Mononuclear cell (primary cell): Measurements from ENCODE around the gene FAM110C. TPM values are rescaled to one million over a fixed set of nuclear protein-coding genes. Genes with fewer than 3 reads are reported as not detected.
A peak's percentile ranks its signal among the peaks of the same experiment; 100 is the strongest.
"Not testable (repeated sequence)": the region's sequence is repeated elsewhere in the genome, so short reads cannot be mapped to it uniquely, and the experiment has no call there.

Experiments
- H3K27me3 ChIP-seq: 2 replicates; pipeline ENCODE4 v1.6.0; 2011; ENCODE audit warnings: low read length, control low read depth; ENCODE audit not compliant: insufficient read depth
- H3K4me1 ChIP-seq: 2 replicates; pipeline ENCODE4 v1.5.1; 2011; ENCODE audit warnings: mild to moderate bottlenecking, low read length, control low read depth; ENCODE audit not compliant: insufficient read depth
- H3K4me3 ChIP-seq: 2 replicates; pipeline ENCODE4 v1.5.1; 2011; ENCODE audit warnings: mild to moderate bottlenecking, low read length, moderate library complexity
- H3K9me3 ChIP-seq: 2 replicates; pipeline ENCODE4 v1.5.1; 2011; ENCODE audit warnings: low read depth, mild to moderate bottlenecking, control low read depth, low read length
- total RNA-seq: library from RNA; depleted of rRNA; stranded (reverse); fragments of >200 nt; gene quantifications from one replicate; pipeline ENCODE4 v1.2.3, GENCODE V29; 2012

The FAM110C gene, protein sequence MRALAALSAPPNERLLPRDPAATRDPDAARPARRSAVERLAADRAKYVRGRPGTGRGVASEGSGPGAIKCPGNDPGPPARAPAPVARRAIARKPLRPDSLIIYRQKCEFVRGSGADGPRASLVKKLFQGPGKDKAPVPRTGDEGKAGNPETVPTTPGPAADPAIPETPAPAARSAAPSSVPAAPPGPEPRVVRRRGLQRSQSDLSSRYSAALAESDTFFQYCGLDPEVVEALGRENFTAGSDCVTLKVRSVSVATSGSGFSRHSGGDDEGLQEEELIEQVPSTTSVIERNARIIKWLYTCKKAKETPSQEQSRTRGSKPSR
- 0.52 TPM for total RNA-seq

DNA sequence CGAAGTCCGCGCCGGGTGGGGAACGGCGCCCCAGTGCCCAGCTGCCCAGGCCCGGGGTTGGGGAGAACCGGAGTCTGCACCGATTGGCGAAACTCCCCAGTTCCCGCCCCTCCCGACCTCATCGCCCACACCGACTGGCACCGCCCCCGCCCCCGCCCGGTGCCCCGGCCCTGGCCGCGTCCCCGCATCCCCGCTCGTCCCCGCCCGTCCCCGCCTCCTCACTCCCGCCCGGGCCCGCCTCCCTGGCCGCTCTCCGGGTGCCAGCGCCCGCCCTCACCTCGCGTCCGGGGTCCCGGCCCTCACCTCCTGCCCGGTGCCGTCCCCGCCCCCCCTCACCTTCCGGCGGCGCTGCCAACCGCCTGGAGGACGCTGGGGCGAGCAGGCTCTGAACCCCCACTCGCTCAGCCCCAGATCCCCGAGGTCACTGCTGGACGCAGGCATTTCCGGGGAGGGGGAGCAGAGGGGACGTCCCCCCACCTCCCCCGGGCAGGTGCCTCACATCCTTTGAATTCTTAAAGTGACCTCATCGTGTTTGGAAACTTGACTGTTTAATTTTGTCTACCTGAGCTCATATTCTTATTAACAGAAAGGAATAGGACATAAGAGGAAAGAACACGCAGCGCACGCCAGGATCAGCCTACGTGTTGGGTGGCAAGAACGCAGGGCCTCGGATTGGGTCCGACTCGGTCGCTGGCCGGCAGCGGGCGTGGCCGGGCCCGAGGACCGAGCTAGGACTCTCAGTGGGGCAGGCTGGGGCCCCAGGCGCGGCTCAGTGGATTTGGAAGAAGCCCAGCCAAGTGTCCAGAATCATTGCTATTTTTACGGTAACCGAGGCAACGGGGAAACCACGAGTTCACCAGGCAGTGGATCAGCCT is at the start of gene FAM110C:
TSS of gene FAM110C (minus strand) at position 35 of the 875 bp plus-strand sequence. CDS start 120 bp downstream, outside the sequence.
- Histone ChIP-seq H3K4me1 (peaks cover 15% of the 10 kb centered on the region), H3K9me3 (no peaks in the 10 kb centered on the region), H3K4me3 (peak within 1 kb of the TSS; percentile 30), H3K27me3 (peaks cover 41% of the 10 kb centered on the region)

GRCh38 chr2:92326-92725 is 46.0 kb upstream of the FAM110C start:
- Histone ChIP-seq H3K4me3 (no peak overlapping the region), H3K9me3 (no peaks in the 10 kb centered on the region), H3K4me1 (no peaks in the 10 kb centered on the region), H3K27me3 (no peaks in the 10 kb centered on the region)

- no peak overlapping the region for H3K4me3 ChIP-seq
- no peaks in the 10 kb centered on the region for H3K4me1 ChIP-seq
- no peaks in the 10 kb centered on the region for H3K9me3 ChIP-seq
- no peaks in the 10 kb centered on the region for H3K27me3 ChIP-seq
These were observed 44.5 kb upstream of the FAM110C start for GRCh38 chr2:90645-91312.

- Histone ChIP-seq H3K4me1 (no peaks in the 10 kb centered on the region), H3K27me3 (no peaks in the 10 kb centered on the region), H3K9me3 (no peaks in the 10 kb centered on the region), H3K4me3 (no peak overlapping the region)
These were observed 39.5 kb upstream of the FAM110C start for GRCh38 chr2:85761-86160.

DNA sequence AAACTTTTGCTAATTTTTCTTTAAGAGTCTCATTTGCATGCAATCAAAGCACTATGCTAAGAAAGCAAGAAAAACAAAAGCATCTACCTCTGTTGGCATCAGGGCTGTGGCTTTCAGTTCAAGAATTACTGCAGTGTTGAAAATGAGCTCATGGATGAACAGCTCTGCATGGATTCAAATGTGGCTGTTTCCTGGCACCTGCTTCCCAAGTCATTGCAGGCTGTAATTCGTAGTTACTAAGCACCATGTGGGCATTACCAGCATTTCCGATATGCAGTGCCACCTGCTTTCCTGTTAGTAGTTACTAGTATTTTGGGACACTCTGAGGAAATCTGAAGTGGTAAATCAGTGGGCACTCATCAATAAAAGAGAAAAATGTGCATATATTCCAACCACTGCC is 37.8 kb upstream of the FAM110C start:
- Histone ChIP-seq H3K27me3 (no peaks in the 10 kb centered on the region), H3K4me1 (no peaks in the 10 kb centered on the region), H3K9me3 (no peaks in the 10 kb centered on the region), H3K4me3 (no peak overlapping the region)

DNA sequence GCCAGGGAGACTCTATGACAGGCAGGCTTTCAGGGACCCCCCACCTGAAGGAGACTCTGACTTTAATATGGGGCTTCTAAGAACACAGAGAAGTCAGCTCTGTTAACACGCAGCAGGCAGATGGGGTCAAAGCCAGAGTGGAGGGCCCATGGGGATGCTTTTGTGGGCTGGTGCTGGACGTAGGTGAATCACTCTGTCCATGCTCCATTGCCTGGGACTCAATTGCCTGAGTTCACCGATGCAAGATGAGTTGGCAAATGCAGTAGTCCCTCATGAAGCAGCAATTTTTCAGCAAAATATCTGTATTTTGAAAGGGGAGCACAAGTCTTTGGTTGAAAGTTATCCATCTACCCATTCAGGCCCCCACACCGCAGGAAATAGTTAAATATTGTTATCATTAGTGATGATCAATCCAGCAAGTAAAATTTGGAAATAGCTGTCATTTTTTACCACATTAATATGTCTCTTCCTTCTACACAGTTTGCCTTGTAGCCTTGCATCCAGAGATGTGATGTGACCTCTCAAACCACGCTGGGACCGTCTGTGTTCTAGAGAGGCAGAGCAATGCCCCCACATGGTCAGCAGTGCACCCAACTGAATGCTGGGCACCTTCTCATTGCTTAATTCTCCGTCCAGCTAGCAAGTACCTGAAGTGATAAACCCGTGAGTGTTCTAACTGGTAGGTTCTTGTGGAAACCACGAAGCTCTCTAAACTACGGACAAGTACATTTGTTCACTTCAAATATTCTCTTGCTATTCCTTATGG is 34.8 kb upstream of the FAM110C start:
- H3K4me3 ChIP-seq: no peak overlapping the region
- H3K27me3 ChIP-seq: no peaks in the 10 kb centered on the region
- no peaks in the 10 kb centered on the region for H3K9me3 ChIP-seq
- H3K4me1 ChIP-seq: no peaks in the 10 kb centered on the region

GRCh38 chr2:80378-80777 is 34.1 kb upstream of the FAM110C start:
- no peaks in the 10 kb centered on the region for H3K9me3 ChIP-seq
- H3K4me1 ChIP-seq: no peaks in the 10 kb centered on the region
- no peak overlapping the region for H3K4me3 ChIP-seq
- no peaks in the 10 kb centered on the region for H3K27me3 ChIP-seq

DNA sequence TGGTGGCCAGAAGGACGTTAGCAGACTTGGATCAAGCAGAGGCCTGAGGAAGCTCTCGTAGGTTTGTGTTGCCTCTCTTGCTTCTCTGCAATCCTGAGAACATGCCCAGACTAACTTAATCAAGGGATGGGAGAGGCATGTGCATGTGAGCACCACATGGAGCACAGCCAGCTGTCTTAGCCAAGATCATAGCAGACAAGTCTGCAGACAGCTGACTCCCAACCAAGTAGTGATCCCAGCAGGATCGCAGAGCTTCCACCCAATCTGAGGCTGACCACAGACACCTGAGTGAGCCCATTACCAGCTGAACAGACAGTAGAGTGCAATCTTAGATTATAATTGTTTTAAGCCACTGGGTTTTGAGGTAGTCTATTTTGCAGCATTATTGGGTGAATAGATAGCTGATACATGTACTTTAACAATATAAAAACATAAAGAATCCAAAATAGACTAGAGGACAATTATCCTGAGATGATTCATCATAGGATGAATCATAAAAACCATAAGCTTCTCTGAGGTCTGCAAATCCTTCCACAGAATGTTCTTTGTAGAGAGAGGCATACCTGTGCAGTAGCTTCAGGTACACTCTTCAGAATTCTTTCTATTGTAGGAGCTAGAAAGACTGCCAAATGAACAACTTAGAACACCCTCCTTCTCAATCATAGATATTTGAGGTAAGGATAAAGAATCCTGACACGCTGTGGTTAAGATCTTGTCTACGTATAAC is 25.2 kb upstream of the FAM110C start:
- no peaks in the 10 kb centered on the region for H3K27me3 ChIP-seq
- H3K9me3 ChIP-seq: no peaks in the 10 kb centered on the region
- no peak overlapping the region for H3K4me3 ChIP-seq
- no peaks in the 10 kb centered on the region for H3K4me1 ChIP-seq

GRCh38 chr2:69366-70344 is 23.4 kb upstream of the FAM110C start:
- Histone ChIP-seq H3K4me3 (no peak overlapping the region), H3K9me3 (no peaks in the 10 kb centered on the region), H3K4me1 (no peaks in the 10 kb centered on the region)

DNA sequence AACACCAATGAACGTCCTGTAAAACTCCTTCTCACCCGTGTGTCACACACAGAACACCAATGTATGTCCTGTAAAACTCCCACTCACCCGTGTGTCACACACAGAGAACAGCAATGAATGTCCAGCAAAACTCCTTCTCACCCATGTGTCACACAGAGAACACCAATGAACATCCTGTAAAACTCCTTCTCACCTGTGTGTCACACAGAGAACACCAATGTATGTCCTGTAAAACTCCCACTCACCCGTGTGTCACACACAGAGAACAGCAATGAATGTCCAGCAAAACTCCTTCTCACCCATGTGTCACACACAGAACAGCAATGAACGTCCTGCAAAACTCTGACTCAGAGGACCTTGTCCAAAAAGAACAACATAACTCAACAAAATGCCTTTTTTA is 22.3 kb upstream of the FAM110C start:
- not testable (repeated sequence) for H3K4me3 ChIP-seq, H3K27me3 ChIP-seq, H3K4me1 ChIP-seq

More at GRCh38 chr2:69366-70344, 23.4 kb upstream of the FAM110C start:
- H3K27me3 ChIP-seq: no peaks in the 10 kb centered on the region

GRCh38 chr2:66853-67252 is 20.5 kb upstream of the FAM110C start:
- H3K4me3 ChIP-seq: no peak overlapping the region
- H3K27me3 ChIP-seq: no peaks in the 10 kb centered on the region
- no peaks in the 10 kb centered on the region for H3K4me1 ChIP-seq
- no peaks in the 10 kb centered on the region for H3K9me3 ChIP-seq

More for the DNA sequence above, 22.3 kb upstream of the FAM110C start:
- not testable (repeated sequence) for H3K9me3 ChIP-seq

DNA sequence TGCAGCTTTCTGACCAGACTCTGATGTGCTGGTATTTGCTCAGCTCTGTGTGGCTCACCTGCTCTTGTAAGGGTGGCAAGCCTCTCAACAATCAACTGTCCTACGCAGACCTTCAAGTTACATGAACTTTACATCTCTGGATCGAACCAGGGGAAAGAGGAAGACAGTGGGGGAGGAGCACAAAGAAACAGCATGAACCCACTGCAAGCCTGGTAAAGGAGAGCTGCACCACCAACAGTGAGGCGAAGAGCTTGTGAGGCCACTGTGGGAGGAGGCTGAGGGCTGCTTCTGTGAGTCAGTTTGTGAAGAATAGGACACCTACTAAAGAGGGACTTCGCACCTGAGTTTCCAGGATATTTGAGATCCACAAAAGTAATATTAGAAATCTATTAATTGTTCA is 18.8 kb upstream of the FAM110C start:
- no peak overlapping the region for H3K4me3 ChIP-seq
- peaks cover 2% of the 10 kb centered on the region for H3K27me3 ChIP-seq
- H3K9me3 ChIP-seq: no peaks in the 10 kb centered on the region

More for the DNA sequence above, 18.8 kb upstream of the FAM110C start:
- no peaks in the 10 kb centered on the region for H3K4me1 ChIP-seq
